Skeletal muscle cell (primary cell): ENCODE data around the gene COL20A1.

ENCODE experiments used
- DNase-seq: peaks from one replicate; pipeline ENCODE4 v3.0.0-alpha.2; 2010; ENCODE audit warnings: low read depth
- H3K4me3 ChIP-seq: 2 replicates; pipeline ENCODE4 v1.5.1; 2011; ENCODE audit warnings: low read depth, mild to moderate bottlenecking, control low read depth, low read length, moderate library complexity

The COL20A1 gene

DNA sequence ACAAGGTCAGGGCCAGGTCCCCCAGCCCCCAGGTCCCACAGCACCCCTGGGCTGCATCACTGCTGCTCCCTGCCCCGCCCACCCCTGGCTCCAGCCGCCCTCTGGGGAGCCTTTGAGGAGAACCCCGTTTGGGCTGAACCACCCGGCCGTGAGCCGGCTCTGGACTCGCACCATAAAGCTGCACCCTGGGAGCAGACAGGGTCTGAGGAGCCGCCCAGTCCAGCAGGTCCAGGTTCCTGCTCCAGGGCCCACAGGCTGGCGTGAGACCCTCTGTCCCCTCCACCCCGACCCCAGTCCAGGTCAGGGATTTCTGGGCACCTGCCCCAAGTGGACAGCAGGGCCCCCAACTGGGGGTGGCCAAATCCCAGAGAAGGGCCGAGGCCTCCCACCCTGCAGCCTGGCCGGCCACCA, 59.8 kb downstream of the COL20A1 start:
- no peak overlapping the region for H3K4me3 ChIP-seq
- DNase-seq: no peak

DNA sequence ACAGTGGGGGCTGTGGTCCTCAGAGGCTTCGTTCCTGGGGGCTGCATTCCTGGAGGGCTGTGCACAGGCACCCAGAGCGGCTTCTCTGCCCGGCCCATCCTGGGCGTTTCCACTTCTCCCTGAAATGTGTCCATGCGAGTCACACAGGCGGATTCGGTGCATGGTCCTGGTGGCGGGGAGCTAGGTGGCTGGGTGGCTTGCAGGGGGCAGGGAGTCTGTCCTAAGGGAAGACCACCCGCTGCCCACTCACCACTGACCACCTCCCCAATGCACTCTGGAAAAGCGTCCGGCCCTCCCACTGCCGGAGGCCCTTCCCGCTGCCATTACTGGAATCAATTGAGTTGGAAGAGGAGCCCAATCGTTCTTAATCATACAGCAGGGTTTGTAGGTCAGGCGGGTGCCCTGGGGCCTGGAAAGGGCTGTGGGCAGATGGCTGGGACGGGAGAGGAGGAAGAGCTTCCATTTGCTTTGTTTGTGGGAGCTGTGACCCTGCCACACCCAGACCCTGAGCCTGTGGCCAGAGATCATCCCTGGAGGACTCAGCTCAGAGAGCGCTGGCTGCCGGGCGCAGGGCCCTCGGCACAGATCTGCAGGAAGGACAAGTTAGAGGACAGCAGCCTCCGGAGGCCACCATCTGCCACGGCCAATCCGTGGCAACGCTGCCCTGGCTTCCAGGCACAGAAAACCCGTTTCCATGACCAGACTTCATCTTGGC, 61.8 kb downstream of the COL20A1 start:
- no peak overlapping the region for H3K4me3 ChIP-seq
- DNase-seq: no peak

DNA sequence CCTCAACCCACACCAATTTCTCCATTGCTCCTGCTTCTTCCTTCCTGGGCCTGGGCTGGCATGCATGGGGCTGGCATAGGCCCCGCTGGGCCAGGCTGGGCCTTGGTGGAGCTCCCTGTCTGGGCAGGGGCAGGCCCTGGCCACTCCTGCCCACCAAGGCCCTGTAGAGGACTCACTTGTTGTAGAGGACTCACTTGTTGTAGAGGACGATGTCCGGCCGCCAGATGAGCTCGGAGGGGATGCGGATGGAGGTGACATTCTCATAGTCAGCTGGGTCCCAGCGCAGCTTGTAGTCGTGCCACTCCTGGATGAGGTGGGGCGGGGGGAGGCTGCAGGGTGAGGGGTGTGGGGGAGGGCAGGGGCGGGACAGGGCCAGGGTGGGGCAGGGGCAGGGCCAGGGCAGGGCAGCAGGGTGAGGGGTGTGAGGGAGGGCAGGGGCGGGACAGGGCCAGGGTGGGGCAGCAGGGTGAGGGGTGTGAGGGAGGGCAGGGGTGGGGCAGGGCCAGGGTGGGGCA, 62.9 kb downstream of the COL20A1 start:
- H3K4me3 ChIP-seq: no peak overlapping the region
- no peak for DNase-seq

DNA sequence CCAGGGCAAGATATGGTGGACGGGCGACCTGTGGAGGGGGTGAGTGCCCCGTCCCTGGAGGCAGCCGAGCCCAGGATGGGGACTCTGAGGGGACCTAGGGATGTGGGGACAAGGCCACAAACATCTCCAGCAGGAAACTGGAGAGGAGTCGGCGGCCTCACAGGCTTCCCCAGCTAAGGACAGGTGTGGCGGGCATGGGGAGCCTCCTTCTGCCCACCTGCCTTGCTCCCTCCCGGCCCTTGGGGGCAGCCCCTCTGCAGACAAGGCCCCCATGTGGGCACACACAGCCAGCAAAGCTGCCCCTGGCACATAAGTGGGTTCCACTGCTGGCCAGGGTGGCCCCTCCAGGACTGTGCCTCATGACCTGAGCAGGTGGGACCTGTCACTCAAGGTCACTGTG, 63.5 kb downstream of the COL20A1 start:
- H3K4me3 ChIP-seq: no peak overlapping the region
- DNase-seq: no peak

DNA sequence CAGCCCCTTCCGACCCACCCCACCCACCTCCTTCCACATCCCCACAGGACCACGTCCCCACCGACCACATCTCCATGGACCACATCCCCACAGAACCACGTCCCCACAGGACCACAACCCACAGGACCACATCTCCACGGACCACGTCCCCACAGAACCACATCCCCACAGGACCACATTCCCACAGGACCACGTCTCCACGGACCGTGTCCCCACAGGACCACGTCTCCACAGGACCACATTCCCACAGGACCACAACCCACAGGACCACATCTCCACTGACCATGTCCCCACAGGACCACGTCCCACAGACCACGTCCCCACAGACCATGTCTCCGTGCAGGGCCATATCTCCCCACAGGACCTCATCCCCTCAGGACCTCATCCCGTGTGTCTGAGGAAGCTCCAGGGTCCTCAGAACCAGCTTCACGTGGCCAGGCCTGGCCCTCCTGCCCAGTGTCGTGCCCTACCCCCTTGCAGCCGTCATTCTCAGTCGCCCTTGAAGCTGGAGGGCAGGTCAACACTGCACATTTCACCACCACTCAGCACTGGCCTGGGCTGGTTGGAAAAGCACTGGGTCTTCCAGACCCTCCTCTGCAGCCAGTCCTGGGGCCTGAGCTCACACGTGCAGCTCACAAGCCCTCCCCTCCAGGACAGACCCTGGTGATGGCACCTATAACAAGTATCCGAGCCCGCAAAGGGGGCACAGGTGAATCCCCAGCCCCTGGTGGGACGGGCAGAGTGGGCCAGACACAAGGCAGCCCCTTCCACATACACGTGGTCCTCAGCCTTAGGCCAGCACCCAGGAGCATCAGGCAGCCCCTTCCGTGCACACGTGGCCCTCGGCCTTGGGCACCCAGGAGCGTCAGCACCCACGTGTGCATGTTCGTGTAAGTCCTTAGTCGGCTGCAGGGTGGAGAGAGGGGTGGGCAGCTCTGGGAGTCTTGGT, 64.2 kb downstream of the COL20A1 start:
- DNase-seq: no peak
- no peak overlapping the region for H3K4me3 ChIP-seq

DNA sequence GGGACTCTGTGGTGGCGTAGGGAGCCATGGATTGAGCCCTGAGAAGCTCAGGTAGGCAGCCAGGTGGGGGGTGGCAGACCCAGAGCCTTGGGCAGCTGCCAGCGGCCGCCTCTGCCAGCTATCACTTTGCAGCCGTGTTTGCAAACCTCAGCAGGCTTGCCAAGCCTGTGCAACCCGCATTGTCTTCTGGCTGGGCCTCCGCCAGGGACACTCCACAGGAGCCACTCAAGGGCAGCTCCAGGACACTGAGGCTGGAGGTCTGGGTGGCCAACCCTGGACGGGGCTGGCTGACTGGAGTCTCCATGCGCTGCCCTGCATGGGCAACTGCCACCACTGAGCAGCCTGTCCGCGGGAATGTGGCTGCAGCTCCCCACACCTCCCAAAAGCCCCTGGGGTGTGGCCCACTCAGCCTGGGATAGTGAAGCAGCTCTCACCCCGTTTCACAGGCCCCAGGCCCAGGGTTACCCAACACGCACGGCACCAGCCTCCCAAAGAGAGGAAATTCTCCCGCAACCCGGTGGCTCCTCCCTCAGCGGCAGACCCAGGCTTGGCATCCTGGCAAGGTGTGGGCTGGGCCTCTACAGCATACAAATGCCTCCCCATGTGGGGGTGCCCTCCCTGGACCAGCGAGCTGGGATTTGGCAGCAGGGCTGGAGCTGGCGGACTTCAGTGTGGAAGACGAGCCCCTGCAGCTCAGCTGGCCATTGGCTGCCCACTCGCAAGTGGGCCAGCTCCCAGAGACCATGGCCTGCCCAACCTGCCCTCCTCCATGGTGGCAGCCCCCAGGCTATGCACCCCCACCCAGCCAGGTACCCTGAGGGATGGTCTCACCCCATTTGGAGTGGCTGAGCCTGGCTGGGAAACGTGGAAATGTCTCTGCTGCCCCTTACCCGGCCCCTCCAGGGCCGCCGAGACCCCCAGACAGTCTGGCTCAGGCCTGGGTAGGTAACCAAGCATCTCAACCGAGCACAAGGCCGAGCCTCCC, 65.2 kb downstream of the COL20A1 start:
- no peak for DNase-seq
- no peak overlapping the region for H3K4me3 ChIP-seq

DNA sequence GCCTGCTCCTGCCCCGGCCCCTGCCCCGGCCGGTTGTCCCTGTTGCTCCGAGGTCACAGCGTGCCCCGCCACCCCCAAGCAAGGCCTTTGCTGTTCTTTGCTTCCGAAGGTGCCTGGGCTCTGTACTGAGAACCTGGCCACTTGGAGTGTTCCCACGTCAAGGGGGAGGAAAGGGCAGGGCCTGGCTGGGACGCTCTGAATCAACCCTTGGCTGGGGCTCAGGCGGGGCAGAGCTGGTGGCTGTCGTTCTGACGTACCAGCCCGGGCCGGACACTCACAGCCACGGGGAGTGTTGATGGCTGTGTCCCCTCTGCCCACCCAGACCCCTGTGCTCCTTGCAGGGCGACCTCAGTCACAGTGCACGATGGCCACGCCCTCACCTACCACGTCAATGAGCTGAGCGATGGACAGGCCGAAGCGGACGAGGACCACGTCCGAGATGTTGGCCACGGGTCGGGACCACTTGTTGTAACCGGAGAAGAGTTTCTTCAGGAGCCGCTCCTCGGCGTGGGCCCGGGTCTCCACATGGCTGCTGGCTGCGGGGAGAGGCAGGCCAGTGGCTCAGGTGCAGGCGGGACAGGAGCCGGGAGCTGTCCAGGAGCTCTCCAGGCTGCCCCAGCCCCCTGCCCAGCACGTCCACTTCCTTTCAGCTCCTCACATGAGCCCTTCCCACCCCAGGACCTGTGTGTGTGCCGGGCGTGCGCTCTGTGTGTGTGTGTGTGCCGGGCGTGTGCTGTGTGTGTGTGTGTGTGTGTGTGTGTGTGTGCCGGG, 66.4 kb downstream of the COL20A1 start:
- DNase-seq: no peak
- H3K4me3 ChIP-seq: no peak overlapping the region

DNA sequence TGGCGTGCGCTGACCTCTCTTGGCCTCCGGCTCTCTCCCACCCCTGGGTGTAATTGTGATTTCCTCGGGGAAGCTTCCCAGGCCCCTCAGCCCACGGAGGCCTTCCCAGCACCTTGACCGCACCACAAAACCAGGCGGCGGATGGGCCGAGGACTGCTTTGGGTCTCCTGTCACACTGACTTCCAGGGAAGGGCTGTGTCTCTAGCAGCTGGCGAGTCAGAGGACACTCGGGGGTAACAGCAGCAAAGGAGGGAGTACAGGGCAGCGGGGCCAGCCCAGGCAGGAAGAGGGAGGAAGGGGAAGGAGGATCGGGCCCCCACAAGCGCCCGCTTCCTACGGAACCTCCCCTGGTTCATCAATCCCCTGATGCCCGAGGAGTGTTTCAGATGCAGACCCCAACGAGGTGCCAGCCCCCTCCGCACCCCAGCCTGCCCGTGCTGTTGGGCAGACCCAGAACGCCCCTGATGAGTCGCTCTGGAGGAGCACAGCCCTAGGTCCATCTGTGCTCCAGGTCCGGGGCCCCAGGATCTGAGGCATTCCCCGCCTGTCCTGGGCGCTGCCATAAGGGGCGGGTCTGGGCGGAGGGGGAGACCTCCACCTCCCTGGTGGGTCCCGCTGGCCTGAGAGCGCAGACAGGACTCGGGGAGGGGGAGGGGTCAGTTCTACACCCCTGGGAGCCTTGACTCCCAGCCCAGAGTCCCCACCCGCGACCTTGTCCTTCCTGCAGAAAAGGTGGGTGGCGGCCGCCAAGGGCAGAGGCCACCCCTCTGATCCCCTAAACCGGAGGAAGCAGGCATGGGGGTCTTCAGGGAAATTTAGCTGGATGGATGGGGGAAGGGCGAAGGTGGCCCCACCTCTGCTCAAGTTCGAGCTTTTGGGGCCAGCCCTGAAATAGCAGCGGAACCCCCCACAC, 67.2 kb downstream of the COL20A1 start:
- no peak overlapping the region for H3K4me3 ChIP-seq
- DNase-seq: no peak

DNA sequence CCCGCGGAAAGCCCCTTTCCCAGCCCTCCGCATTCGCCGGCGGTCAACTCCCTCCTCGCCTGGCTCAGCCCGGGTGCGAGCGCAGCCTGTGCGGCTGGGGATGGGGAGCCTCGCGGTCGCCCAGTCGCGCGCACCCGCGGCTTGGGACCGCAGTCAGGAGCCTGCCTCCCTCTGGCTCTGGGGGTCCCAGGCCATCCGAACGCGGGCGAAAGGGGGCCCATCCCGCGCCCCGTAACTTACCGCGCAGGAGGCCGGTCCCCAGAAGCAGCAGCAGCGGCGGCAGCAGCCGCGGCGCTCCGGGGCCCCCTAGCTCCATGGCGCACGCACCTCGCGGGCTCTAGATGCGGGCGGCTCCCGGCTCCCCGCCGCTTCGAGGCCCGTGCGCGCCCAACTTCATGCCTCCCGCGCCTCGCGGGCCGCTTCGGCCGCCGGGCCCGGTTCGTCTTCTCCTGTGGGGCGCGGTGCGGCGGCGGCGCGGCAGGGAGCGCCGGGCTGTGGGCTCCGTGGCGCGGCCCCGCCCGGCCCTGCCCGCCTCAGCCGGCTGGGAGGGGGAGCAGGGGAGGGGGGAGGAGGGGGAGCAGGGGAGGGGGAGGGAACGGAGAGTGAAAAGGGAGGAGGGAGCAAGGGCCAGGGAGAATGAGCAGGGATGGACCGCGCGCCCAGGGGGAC, 68.0 kb downstream of the COL20A1 start, which contains the start of gene CHRNA4:
Gene CHRNA4 (minus strand): TSS at position 500 of the 669 bp plus-strand sequence. CDS start 184 bp downstream, at position 316.
- no peak for DNase-seq
- H3K4me3 ChIP-seq: no peak within 1 kb of the TSS

DNA sequence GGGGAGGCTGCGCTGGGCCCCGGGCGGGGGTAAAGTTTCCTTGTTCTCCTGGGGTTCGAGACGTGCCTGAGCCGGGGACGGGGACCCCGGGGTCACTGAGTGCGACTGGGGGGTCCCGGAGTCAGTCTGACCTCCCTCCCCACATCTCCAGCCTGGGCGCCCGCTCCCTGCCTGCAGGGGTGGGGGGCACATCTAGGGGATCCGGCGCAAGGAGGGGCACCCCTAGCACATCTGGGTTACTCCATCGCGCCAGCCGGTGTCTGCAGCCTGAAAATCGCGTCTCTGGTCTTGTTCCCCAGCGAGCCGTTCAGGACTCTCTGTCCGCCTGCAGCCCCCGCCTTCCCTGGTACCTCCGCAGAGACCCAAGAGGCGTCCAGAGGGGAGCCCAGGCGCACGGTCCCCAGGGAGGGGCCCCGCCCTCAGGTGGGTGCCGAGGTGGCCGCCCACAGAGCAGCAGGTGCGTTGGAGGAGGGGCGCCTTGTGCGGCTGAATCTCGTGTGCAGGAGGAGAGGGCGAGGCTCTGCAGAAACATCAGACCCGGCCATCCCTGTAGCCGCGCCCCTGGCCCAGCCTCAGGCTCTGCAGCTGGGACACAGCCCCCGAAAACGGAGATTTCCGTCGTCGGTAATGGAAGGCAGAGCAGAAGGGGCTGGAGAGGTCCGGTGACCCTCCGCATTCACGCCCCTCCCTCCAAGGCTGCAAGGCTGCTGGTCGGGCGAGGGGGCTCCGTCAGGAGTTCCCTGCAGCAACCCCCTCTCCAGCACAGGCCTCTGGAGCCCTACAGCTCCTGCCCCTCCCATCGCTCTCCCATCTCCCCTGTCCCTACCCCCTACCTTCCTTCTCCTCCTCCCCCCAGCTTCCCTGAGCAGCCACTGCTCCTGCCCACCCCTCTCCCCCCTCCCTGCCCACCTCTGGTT, 68.8 kb downstream of the COL20A1 start:
- DNase-seq: no peak
- no peak overlapping the region for H3K4me3 ChIP-seq

DNA sequence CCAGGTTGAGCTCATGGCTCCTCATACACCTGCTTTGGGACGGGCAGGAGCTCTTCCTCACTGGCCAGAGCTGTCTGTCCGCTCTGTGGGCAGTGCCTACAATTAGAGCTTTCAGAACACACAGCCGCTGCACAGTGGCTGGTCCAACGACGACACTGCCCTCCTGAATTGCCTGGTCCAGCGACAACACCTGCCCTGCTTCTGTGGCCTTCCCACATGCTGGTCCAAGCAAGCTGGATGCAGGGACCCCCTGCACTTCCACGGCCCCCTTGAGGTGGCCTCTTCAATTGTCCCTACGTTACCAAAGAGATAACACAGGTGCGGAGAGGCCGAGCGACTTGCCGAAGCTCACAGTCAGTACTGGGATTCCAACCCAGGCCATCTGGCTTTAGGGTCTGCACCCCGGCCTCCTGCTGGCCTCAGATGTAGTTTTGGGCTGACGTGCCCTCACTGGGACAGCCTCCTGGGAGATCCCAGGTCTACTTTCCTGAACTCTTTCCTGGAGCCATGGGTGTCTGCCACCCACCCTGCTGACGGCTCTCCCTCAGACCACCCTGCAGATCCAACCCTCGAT, 69.5 kb downstream of the COL20A1 start:
- DNase-seq: no peak
- H3K4me3 ChIP-seq: no peak overlapping the region

DNA sequence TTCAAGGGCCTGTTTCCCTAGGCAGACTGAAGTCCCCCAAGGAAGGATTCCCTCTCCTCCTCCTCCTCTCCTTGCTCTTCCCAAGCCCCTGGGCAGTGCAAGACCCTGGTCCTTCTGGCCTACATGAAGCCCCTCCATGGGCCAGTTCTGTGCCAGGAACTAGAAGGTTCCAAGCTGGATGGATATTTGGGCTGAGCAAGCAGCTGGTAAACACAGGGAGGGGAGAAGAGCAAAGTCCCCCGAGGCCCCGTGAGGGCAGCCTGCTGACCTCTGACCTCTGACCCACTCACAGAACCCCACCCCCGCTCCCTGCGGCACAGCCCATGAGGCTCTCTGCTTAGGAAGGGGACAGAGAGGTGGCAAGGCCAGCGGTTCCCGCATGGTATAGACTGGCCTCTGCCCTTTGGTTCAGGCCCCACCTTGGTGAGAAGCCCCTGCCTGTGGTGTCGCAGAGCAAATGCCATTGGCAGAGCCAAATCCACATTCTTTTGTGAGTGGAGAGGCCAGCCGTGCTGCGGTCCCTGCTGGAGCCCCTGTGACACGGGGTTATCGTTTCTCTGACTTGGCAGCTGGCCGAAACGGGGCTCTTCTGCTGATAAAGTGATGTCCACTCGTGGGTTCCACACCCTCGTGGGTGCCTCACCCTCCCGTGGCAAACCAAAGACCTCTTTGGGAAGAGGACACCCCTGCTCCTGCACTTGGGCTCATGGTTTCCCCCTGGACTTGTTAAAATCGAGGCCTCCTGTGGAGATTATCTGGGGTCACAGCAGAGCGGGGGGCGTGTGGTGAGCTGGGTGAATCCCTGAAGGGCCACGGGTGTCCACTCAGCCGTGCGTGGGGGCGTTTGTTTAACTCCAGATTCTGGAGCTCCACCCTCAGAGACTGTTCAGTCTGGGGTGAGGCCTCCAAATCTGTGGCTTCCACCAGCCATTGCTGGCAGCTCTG, 70.3 kb downstream of the COL20A1 start:
- no peak overlapping the region for H3K4me3 ChIP-seq
- DNase-seq: no peak

DNA sequence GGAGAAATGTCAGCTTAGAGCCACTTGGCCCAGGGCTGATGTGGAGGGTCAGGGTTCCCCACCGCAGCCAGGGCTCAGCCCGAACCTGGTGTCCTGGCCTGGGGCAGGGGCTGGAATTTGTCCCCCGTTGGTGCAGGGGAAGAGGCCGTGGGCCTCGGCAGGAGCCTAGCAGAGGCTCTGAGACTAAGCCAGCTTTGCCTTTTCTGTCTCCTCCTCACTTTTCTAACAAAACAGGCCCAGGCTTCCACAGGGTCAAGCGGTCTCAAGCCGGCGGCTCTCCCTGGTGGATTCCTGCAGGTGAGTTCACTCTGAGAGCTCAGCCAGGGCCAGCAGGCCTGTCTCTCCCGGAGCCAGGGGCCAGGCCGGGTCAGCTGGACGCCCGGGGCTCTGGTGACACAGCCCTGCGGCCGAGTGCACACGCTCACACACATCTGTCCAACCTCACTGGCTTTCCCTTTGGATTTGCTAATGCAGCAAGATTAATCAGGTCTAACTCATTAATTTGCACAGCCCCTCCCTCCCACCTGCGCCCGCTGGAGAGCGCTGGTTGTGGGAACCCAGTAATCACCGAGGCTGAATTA, 71.1 kb downstream of the COL20A1 start:
- DNase-seq: no peak

DNA sequence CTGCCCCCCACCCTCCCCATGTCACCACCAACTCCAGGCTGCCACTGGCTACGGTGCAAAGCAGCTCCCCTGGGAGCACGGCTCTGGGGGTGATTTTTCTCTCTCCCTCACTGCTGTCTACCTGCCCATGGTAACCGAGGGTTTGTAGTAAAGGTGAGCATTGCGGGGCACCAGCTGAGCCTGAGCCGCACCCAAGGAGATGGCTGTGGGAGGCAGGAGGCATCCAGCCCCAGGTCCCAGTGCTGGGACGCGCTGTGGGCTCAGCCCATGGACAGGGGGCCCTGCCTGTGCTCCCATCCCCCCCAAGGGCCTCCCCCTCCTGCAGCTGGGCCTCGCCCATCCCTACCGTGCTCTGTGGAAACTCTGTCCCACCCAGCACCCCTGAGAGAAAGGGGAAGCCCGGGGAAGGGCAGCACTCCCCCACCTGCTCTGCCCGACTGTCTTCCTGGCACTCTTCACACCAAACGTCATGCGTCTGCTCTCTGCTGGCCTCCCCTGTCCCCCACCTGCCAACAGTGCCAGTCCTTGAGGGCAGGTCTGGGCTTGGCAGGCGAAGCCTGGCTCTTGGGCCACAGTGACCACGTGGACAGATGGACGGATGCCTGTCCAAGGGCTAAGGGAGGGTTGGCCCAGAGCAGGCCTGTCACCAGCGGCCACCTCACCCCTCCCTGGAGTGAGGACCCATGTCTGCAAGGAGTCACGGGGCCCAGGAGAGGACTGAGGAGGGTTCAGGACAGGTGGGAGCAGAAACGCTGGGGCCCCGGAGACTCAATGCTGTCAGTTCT, 72.0 kb downstream of the COL20A1 start:
- no peak overlapping the region for H3K4me3 ChIP-seq
- DNase-seq: no peak

More for the DNA sequence above, 71.1 kb downstream of the COL20A1 start:
- no peak overlapping the region for H3K4me3 ChIP-seq
